Glomerular visceral epithelial cell (primary cell): ENCODE data around the gene CEACAM18.
"Not testable (repeated sequence)": the region's sequence is repeated elsewhere in the genome, so short reads cannot be mapped to it uniquely, and the experiment has no call there.

Source experiments
- DNase-seq: peaks from one replicate; pipeline ENCODE4 v3.0.0-alpha.2; 2016; ENCODE audit errors: extremely low spot score

The CEACAM18 gene

GRCh38 chr19:51493776-51494175, 15.4 kb downstream of the CEACAM18 start:
- DNase-seq = no peak

DNA sequence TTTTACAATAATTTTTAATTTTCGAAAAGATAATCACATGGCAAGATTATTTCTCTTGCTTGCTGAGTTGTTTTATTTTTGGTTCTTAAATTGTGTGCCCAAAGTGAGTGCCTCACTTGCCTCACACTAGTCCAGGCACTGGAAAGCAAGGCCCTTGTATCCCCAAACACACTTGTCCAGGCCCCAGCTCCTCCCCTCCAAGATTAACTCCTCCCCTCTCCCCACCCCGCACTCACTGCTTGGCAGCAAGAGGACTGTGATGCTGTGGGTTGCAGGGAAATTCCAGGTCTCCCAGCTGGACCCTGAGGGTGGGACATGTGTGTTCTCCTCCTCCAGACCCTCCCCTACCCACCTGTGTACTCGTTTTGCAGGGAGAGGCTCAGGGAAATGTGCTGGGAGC, 19.3 kb downstream of the CEACAM18 start:
- DNase-seq = no peak

- DNase-seq = not testable (repeated sequence)
These were observed 22.6 kb downstream of the CEACAM18 start for GRCh38 chr19:51500931-51501330.

GRCh38 chr19:51501594-51502263, 23.4 kb downstream of the CEACAM18 start, which contains the start of gene SIGLEC12:
TSS of gene SIGLEC12 (minus strand) at chr19:51501800. CDS start at chr19:51501733, 67 bp downstream.
- DNase-seq = no peak

- no peak for DNase-seq
These were observed 25.0 kb downstream of the CEACAM18 start for GRCh38 chr19:51503286-51503817.

GRCh38 chr19:51503896-51504295, 25.6 kb downstream of the CEACAM18 start:
- DNase-seq = no peak

- no peak for DNase-seq
These were observed 27.6 kb downstream of the CEACAM18 start for GRCh38 chr19:51505904-51506303.

DNA sequence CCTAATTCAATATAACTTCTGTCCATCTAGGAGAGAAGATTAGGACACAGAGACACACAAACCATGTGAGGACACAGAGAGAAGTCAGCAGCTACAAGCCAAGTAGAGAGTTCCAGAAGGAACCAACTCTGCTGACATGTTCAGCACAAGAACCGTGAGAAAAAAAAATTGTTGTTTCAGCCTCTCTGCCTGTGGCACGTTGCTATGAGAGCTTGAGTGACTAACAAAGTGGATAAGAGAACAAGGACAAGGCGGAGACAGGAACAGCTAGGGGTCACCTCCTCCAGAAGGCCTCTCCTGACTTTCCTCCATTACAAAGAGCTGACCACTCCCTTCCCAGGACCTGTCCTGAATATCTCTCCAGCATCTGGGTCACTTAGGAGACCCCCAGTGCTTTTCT, 28.9 kb downstream of the CEACAM18 start:
- no peak for DNase-seq

GRCh38 chr19:51507640-51508058, 29.3 kb downstream of the CEACAM18 start:
- DNase-seq = no peak

GRCh38 chr19:51508059-51508733, 29.9 kb downstream of the CEACAM18 start:
- no peak for DNase-seq

GRCh38 chr19:51509823-51510660, 31.7 kb downstream of the CEACAM18 start:
- no peak for DNase-seq

GRCh38 chr19:51511353-51511752, 33.0 kb downstream of the CEACAM18 start:
- no peak for DNase-seq

GRCh38 chr19:51513968-51514367, 35.6 kb downstream of the CEACAM18 start:
- no peak for DNase-seq

- peak; percentile 51 for DNase-seq
These were observed 36.6 kb downstream of the CEACAM18 start for GRCh38 chr19:51514866-51515481.

DNA sequence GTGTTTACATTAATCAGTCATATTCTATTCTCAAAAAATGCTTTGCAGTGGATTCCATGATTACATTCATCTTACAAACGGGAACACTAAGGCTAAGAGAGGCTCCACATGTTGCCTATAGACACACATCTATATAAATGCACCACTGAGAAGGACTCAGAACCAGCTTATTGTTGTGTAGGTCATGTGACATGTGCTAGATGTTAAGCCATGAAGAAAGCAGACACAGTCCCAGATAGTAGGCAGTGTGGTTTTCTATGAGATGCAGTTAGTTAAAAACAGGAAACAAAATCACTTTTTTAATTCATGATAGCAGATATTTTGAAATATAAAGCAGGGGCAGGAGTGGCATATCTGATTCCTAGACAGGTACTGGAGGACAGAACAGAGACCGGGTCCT, 42.4 kb downstream of the CEACAM18 start:
- no peak for DNase-seq

- no peak for DNase-seq
These were observed 43.0 kb downstream of the CEACAM18 start for GRCh38 chr19:51521357-51521756.

DNA sequence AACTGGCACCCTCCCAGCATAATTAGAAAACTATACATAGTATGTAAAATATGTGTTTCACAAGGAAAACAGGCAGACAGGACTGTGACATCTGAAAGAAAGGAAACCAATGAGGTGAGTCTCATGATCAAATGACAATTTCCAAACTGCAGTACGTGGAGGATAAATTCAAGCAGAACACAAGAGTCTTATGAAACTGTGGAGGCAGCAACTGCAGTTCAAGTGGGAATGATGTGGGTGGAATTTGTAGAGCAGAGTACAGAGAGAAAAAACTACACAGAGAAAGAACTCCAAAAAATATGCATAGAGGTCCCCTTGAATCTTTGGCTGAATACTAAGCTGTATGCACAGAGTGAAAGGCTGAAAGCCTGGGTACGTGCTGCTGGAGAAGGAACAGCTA, 43.4 kb downstream of the CEACAM18 start:
- DNase-seq = no peak

- DNase-seq = no peak
These were observed 46.4 kb downstream of the CEACAM18 start for GRCh38 chr19:51524666-51525264.

- no peak for DNase-seq
These were observed 47.3 kb downstream of the CEACAM18 start for GRCh38 chr19:51525651-51526050.

DNA sequence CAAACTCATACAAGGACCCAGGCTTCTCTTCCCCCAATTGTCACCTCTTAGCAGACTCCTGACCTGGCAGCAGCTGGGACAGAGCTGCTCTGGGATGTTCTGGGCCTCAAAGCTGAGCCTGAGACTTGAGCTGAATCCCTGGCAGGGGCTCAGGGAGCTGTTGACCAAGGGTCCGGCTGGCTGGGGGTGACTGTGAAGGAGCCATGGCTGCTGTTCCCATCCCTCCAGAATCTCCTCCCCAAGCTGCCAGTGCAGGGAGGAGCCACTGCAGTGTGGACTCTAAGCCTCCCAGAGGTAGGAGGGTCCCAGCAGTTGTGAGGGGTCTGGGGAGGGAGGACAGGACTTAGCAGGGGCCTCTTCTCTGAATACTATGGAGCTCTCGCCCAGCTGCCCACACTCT, 51.0 kb downstream of the CEACAM18 start:
- no peak for DNase-seq

DNA sequence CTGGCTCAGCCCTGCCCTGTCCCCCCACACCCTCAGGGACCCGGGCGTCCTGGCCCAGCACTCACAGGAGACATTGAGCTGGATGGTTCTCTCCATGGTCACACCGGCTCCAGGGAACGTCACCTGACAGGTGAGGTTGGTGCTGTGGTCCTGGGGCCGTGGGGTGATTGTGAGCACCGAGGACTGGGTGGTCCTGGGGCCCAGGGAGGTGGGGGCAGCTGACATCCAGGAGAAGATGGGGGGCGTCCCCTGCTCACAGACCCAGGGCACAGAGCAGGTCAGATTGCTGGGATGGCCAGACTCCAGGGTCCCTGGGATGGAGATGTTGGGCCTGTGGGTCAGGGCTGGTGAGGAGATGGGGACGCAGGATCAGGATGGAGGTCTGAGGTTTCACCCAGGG, 52.3 kb downstream of the CEACAM18 start:
- no peak for DNase-seq
